ENCODE results near the gene LMF1. TPM values are rescaled to one million over a fixed set of nuclear protein-coding genes. Genes with fewer than 3 reads are reported as not detected.

Gene LMF1
- total and polyA plus RNA-seq, 2 donors (not counting 1 experiment from before 2014, with no cell fraction given) = 36.4 to 63.2 TPM

DNA sequence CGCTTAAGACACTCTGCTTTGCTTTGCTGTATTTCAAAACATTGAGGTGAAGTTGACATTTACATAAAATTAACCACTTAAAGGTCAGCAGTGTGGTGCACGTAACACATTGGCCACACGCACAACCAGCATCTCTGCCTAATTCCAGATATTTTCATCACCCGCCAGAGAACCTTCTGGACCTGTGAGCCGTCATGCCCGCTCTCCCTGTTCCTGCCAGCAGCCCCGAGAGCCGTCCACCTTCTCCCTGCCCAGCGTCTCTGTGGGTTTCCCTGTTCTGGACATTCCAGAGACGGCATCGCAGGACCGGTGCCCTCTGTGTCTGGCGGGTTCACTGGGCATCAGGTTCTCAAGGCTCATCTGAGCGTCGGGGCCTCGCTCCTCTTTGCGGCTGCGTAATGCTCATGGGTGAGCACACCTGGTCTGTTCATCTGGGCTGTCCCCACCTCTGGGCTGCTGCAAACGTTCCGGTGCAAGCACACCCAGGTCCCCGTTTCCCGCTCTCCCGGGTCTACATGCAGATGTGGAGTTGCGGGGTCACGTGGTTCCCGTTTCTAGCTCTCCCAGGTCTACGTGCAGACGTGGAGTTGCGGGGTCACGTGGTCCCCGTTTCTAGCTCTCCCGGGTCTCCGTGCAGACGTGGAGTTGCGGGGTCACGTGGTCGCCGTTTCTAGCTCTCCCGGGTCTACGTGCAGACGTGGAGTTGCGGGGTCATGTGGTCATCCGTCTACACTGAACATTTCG, 122.1 kb downstream of the LMF1 start:
- TF ChIP-seq, protein P1, sequence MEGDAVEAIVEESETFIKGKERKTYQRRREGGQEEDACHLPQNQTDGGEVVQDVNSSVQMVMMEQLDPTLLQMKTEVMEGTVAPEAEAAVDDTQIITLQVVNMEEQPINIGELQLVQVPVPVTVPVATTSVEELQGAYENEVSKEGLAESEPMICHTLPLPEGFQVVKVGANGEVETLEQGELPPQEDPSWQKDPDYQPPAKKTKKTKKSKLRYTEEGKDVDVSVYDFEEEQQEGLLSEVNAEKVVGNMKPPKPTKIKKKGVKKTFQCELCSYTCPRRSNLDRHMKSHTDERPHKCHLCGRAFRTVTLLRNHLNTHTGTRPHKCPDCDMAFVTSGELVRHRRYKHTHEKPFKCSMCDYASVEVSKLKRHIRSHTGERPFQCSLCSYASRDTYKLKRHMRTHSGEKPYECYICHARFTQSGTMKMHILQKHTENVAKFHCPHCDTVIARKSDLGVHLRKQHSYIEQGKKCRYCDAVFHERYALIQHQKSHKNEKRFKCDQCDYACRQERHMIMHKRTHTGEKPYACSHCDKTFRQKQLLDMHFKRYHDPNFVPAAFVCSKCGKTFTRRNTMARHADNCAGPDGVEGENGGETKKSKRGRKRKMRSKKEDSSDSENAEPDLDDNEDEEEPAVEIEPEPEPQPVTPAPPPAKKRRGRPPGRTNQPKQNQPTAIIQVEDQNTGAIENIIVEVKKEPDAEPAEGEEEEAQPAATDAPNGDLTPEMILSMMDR (IDR thresholded peaks at IDR 0.05) = no peak
- no peak for TF ChIP-seq EZH2 (IDR thresholded peaks at IDR 0.05; ENCODE audit: borderline replicate concordance, insufficient read depth, low read depth, low read length, poor library complexity, severe bottlenecking)
- H3K4me1 ChIP-seq (ENCODE audit: control insufficient read depth in 2 of 2, insufficient read depth in 2 of 2, low read length in 2 of 2) = no peaks in the 10 kb centered on the region
- no peaks in the 10 kb centered on the region for H3K4me1 Mint-ChIP-seq
- no peaks in the 10 kb centered on the region for H3K9me3 Mint-ChIP-seq (ENCODE audit: insufficient read depth)
- H3K27ac Mint-ChIP-seq = no peak overlapping the region
- ChIA-PET POLR2A (no interaction called here), CTCF (no interaction called here)
- no peaks in the 10 kb centered on the region for H3K36me3 ChIP-seq (replicated peaks in 1 of 2; ENCODE audit: control extremely low read depth in 1 of 2, control insufficient read depth in 1 of 2, extremely low read depth in 1 of 2, insufficient read depth in 2 of 2, low read length in 1 of 2)
- no peak overlapping the region for H3K4me3 ChIP-seq (ENCODE audit: control extremely low read depth in 1 of 5, extremely low read depth in 1 of 5, insufficient read depth in 1 of 5, low read depth in 2 of 5, low read length in 4 of 5)
- no peak overlapping the region for H3K9ac ChIP-seq (ENCODE audit: low read length)
- 98% methylated on average over 43 of the region's 44 CpGs for WGBS (ENCODE audit: insufficient coverage)
- ATAC-seq (ENCODE audit: low read depth) (no peak), DNase-seq (no peak)
- no peak overlapping the region for H3K4me3 Mint-ChIP-seq
- no peak overlapping the region for H3K4me2 ChIP-seq (replicated peaks; ENCODE audit: low read depth, low read length, poor library complexity, severe bottlenecking)
- no peaks in the 10 kb centered on the region for H3K79me2 ChIP-seq (ENCODE audit: control insufficient read depth, insufficient read depth, low read length)
- intact Hi-C loops (cut with micrococcal nuclease) = no loop called here
- no peak overlapping the region for H2AFZ ChIP-seq (ENCODE audit: insufficient read depth, low read depth, low read length, poor library complexity, severe bottlenecking)
- H3K27me3 ChIP-seq (replicated peaks in 1 of 4; ENCODE audit: control extremely low read depth in 1 of 4, control insufficient read depth in 3 of 4, insufficient read depth in 4 of 4, low read length in 3 of 4) = no peaks in the 10 kb centered on the region
- no peak overlapping the region for H3K27ac ChIP-seq (ENCODE audit: low read length in 2 of 2)
- no peaks in the 10 kb centered on the region for H3K27me3 Mint-ChIP-seq
- no peaks in the 10 kb centered on the region for H4K20me1 ChIP-seq (ENCODE audit: control insufficient read depth, insufficient read depth, low read length, poor library complexity, severe bottlenecking)
- H3K9me3 ChIP-seq (ENCODE audit: control extremely low read depth in 1 of 3, control insufficient read depth in 2 of 3, insufficient read depth in 1 of 3, low read length in 2 of 3) = peaks cover 0 to 42% (median 0%) of the 10 kb centered on the region in 3 donors

DNA sequence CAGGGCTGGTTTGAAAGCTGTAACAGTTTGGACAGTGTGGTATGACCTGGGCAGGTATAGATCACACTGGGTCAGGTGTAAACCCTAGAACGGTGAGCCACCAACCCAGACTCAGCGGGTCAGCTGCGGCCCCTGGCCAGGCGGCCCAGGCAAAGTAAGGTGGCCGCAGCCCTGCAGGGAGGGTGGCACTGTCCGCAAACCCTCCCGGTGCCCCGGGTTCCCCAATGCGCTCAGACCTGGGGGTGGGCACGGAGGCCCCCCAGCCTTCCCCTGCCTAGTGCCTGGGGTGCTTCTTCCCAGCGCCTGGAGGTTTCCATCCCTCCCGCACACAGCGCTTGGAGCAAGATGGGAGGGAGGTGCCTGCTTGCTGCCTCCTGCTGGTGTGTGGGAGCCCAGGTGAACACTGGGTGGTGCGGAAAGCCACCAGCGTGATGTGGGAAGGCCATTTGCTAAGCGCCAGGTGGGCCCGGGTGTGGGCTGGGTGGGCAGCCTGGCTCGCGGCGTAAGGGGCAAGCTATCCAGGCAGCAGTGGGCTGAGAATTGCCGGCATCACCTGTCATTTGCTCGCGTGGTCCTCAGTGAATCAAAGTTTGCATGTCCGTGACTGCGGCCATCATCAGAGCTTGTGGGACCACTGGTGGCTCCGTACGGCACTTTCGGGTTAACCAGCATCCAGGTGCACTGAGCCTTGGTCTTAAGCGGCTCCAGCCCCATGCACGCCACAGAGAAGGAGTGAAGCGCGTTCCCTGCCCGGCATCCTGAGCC, 122.9 kb downstream of the LMF1 start:
- Histone ChIP-seq H3K4me3 (ENCODE audit: control extremely low read depth in 1 of 5, extremely low read depth in 1 of 5, insufficient read depth in 1 of 5, low read depth in 2 of 5, low read length in 4 of 5) (no peak overlapping the region), H3K9me3 (ENCODE audit: control extremely low read depth in 1 of 3, control insufficient read depth in 2 of 3, insufficient read depth in 1 of 3, low read length in 2 of 3) (peaks cover 0 to 39% (median 0%) of the 10 kb centered on the region in 3 donors), H3K9ac (ENCODE audit: low read length) (no peak overlapping the region), H3K4me1 (ENCODE audit: control insufficient read depth in 2 of 2, insufficient read depth in 2 of 2, low read length in 2 of 2) (no peaks in the 10 kb centered on the region), H3K27me3 (replicated peaks in 1 of 4; ENCODE audit: control extremely low read depth in 1 of 4, control insufficient read depth in 3 of 4, insufficient read depth in 4 of 4, low read length in 3 of 4) (no peaks in the 10 kb centered on the region), H3K4me2 (replicated peaks; ENCODE audit: low read depth, low read length, poor library complexity, severe bottlenecking) (no peak overlapping the region), H3K79me2 (ENCODE audit: control insufficient read depth, insufficient read depth, low read length) (no peaks in the 10 kb centered on the region), H4K20me1 (ENCODE audit: control insufficient read depth, insufficient read depth, low read length, poor library complexity, severe bottlenecking) (no peaks in the 10 kb centered on the region), H3K36me3 (replicated peaks in 1 of 2; ENCODE audit: control extremely low read depth in 1 of 2, control insufficient read depth in 1 of 2, extremely low read depth in 1 of 2, insufficient read depth in 2 of 2, low read length in 1 of 2) (no peaks in the 10 kb centered on the region), H3K27ac (ENCODE audit: low read length in 2 of 2) (no peak overlapping the region), H2AFZ (ENCODE audit: insufficient read depth, low read depth, low read length, poor library complexity, severe bottlenecking) (no peak overlapping the region)
- ATAC-seq (ENCODE audit: low read depth) = no peak
- intact Hi-C loops (cut with micrococcal nuclease) = no loop called here
- Mint-ChIP-seq H3K9me3 (ENCODE audit: insufficient read depth) (no peaks in the 10 kb centered on the region), H3K4me1 (no peaks in the 10 kb centered on the region), H3K4me3 (no peak overlapping the region), H3K27ac (no peak overlapping the region), H3K27me3 (no peaks in the 10 kb centered on the region)
- POLR2A ChIA-PET = no interaction called here
- no peak for DNase-seq
- 96% methylated on average over 32 of the region's 33 CpGs for WGBS (ENCODE audit: insufficient coverage)
- CTCF ChIA-PET = no interaction called here
- TF ChIP-seq EZH2 (IDR thresholded peaks at IDR 0.05; ENCODE audit: borderline replicate concordance, insufficient read depth, low read depth, low read length, poor library complexity, severe bottlenecking) = no peak
- TF ChIP-seq, protein P1 (IDR thresholded peaks at IDR 0.05) = no peak

Measured in B cell (primary cell).